Measurements from ENCODE around the gene FRMD5.

GRCh38 chr15:43934480-43934879 lies 260.6 kb downstream of the FRMD5 start:
- no peak for TF ChIP-seq CTCF (IDR thresholded peaks at IDR 0.05; ENCODE audit: low read length)
- TF ChIP-seq EZH2phosphoT487 (IDR thresholded peaks at IDR 0.05; ENCODE audit: low read length), result no peak

Data from MM.1S (cell line).